AG08395 (cell line): ENCODE measurements around the gene DNAJC30.
A peak's percentile ranks its signal among the peaks of the same experiment; 100 is the strongest.

Source experiments
- DNase-seq: peaks from one replicate; pipeline ENCODE4 v3.0.0; 2012; ENCODE audit warnings: mixed read lengths, low spot score

DNAJC30 gene

DNA sequence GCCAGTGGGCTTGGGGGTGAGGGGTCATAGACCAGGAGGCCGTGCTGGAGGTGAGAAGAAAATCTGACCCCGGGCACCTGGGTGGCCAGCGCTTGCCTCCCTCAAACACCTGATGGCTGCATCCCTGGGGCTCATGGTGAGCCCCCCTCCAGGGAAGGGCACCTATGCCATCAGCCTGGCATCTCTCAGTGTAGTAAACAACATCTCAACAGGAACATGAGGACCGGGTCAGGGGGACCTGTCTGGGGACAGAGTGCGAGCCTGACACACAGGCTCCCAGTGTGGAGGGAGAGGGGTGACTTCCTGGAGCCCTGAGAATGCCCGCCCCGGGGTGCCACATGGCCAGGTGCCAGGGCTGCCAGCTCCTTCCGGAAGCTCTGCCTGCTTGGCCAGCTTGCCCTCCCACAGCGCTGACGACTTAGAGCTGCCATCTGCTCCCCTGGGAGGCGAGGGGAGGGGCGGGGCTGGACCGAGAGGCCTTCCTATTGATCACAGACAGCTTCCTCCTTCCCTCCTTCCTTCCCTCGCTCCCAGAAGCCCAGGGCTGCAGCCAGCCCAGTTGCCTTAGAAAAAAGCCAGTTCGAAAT is 23.9 kb upstream of the DNAJC30 start:
- DNase-seq = no peak

DNA sequence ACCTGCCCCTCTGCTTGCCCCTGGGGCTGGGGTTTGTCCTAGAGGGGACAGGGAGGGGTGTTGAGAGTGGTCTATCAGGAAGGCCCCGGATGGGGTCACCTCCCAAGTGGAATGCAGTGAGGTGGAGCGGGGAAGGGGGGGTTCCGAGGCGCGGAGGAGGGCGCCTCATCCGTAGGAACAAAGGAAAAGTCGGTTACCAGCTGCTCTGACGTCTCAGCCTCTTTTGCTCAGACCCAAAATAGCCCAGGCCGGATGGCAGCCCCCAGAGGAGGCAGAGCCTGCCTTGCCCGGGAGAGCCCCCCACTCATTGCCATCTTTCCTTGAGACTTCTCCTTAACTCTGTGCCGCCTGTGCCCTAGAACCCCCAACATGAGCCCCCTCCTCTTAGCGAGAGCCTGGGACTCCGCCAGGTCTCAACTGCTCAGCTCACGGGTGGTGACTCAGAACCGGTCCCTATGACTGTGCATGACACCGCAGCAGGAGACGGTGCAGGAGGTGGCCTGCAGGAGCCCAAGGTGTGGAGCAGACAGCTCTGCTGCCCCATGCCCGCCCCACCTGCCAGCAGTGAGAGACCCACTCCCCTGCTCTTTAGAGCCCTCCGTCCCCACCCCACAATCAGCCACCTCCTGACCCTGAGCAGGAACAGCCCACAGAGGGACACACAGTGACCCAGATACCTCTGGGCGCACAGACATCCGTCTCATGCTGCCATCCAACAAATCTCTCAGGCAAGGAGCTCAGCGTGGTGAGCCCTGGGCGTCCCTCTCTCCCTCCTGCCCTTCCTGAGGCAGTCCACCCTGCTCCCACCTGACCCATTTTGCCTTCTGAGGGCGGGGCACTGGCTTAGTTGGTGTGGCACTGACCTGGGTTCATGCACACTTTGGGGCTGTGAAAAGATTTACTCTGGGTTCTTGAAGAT is 23.1 kb upstream of the DNAJC30 start:
- DNase-seq = no peak

- DNase-seq = no peak
Observed at GRCh38 chr7:73705551-73705920, 22.3 kb upstream of the DNAJC30 start.

- DNase-seq = no peak
Observed at GRCh38 chr7:73704640-73705550, 21.6 kb upstream of the DNAJC30 start.

GRCh38 chr7:73703757-73704639 is 20.7 kb upstream of the DNAJC30 start:
- DNase-seq = peak; percentile 67

DNA sequence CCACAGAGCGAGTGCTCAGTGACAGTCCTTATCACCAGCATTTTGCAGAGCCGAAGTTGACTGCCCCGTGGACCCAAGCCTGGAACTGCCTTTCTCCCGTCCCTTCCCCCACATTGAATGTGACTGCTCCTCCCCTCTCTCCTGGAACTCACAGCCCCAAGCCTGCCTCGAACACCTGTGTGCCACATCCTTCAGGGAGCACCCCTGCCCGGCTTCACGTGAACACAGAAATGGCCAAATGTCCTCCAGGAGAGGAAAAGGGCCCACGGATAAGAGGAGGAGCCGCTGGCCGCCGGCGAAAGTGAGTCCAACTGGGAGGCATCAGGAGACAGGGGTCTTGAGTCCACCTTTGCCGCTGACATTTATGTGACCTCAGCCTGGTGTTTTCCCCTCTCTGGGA is 20.0 kb upstream of the DNAJC30 start:
- no peak for DNase-seq

- no peak for DNase-seq
Observed at GRCh38 chr7:73702665-73703064, 19.4 kb upstream of the DNAJC30 start.

- DNase-seq = no peak
Observed at GRCh38 chr7:73702226-73702625, 19.0 kb upstream of the DNAJC30 start.

GRCh38 chr7:73701357-73701995 is 18.2 kb upstream of the DNAJC30 start:
- DNase-seq = peak; percentile 81

DNA sequence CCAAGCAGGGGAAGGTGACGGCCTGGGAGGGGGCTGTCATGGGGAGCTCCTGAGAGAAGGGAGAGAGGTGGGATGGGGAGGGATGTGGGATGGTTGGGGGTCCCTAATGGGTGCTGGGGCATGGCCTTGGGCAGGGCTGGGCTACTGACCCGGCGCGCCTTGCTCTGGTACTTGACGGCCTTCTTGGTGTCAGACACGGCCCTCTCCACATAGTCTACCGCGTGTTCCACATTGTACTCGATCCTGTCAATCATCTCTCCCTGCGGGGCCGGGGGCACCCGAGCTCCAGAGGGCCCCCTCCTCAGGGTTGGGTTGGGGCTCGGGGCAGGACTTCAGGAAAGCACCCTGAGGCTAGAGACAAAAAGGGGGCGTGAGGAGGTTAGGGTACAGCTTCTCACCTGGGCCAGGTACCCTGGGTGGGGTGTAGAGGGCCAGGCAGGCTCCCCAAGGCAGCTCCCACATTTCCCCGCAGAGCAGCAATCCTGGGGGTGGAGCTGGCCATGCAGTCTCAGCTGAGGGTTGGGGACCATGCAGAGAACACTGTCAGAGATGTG is 17.4 kb upstream of the DNAJC30 start:
- no peak for DNase-seq

- no peak for DNase-seq
Observed at GRCh38 chr7:73700069-73700423, 16.8 kb upstream of the DNAJC30 start.

GRCh38 chr7:73699370-73700068 is 16.3 kb upstream of the DNAJC30 start:
- no peak for DNase-seq

- no peak for DNase-seq
Observed at GRCh38 chr7:73698410-73698809, 15.2 kb upstream of the DNAJC30 start.

DNA sequence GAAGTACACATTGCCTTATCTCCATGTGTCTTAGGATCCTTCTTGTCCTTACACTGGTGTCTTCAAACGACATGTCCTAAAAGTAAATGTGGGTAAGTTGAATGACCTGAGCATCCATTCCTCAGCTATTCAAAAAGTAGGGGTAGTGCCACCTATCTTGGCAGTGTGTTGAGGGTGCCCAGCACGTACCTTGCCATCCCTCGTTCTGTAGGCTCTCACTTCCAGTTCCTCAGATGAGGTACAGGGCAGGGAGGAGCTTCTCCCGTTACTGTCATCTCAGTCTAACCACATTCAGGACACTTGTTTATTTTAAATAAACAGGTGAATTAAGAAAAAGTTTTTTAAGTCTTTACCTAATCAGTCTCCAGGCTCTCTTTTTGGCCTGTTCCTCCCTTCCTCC is 13.1 kb upstream of the DNAJC30 start:
- no peak for DNase-seq

DNA sequence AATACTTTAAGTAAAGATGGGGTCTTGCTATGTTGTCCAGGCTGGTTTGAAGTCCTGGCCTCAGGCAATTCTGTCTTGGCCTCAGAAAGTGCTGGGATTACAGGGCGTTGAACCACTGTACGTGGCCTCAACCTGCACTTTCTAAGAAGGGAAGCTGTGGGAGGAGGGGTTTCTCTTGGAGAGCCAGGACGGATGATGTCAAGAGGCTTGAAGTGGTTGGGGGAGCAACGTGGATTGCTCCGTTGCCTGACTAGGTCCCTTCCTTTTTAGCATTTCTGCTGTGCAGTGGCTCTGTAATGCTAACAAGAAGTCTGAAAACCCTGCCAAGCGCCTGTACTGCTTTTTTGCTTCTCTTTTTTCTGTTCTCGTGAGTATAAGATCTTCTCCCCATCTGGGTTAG is 7.4 kb upstream of the DNAJC30 start:
- no peak for DNase-seq

GRCh38 chr7:73688288-73688687 is 5.0 kb upstream of the DNAJC30 start:
- no peak for DNase-seq

GRCh38 chr7:73685311-73685710 is 2.1 kb upstream of the DNAJC30 start:
- DNase-seq = no peak

- no peak for DNase-seq
Observed at GRCh38 chr7:73683788-73684693, 788 bp upstream of the DNAJC30 start.

DNA sequence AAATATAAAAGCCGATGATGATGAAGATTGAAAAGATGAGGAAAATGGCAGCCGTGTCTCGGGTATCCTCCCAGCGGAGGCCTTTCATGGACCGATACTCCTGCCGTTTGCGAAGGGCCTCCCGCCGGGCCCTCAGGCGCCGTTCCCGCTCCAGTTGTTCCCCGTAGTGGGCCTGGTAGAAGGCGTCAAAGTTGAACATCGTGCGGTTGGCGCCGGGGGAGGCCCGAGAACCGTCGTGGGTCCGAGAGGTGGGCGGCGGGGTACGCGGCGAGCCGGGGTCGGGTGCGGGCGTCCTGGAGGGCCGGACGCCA is 553 bp downstream of the DNAJC30 start:
- no peak for DNase-seq
